Stimulated activated CD4-positive, alpha-beta T cell treated with anti-CD3 and anti-CD28 coated beads, Interleukin-4, amount 100 ng/mL, for 24 hours (primary cell): ENCODE results near the gene OGA.
"Not testable (repeated sequence)": the region's sequence is repeated elsewhere in the genome, so short reads cannot be mapped to it uniquely, and the experiment has no call there.

ENCODE experiments used
- DNase-seq: peaks from one replicate; pipeline ENCODE4 v3.0.0-alpha.2; 2020

Gene OGA

DNA sequence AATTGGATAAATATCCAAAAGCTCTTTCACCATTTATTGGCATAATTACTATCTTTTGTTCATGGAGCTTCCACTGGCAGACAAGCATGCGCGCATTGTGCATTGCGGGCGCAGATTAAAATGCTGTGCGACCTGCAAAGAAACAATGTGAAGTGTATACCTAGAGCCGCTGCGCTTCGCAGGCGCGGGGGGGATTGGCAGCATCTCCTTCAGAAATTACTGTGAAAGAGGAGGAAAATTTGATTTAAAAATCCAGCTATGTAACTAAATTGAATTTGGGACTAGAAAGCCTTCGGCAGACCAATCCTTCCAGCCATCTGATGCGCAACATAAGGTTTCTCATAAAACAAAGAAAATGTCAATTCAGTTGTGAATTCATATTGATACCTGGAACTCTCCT is 24.7 kb downstream of the OGA start:
- no peak for DNase-seq

DNA sequence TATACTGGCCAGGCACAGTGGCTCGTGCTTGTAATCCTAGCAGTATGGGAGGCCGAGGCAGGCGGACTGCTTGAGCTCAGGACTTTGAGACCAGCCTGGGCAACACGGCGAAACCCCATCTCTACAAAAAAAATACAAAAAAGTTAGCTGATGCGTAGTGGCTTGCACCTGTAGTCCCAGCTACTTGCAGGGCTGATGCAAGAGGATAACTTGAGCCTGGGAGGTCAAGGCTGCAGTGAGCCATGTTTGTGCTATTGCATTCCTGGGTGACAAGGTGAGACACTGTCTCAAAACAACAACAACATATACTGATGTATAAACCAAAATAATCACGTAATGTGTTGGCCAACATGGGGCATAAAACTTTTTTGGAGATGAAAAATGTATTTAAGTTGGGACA is 28.6 kb downstream of the OGA start:
- no peak for DNase-seq

DNA sequence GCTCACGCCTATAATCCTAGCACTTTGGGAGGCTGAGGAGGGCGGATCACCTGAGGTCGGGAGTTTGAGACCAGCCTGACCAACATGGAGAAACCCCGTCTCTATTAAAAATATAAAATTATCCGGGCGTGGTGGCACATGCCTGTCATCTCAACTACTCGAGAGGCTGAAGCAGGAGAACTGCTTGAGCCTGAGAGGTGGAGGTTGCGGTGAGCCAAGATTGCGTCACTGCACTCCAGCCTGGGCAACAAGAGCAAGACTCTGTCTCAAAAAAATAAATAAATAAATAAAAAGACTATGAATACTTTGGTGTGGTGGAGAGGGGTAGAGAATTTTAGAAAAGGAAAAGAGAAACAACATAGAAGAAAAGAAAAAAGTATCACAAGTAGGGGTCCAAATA is 29.0 kb downstream of the OGA start:
- not testable (repeated sequence) for DNase-seq

DNA sequence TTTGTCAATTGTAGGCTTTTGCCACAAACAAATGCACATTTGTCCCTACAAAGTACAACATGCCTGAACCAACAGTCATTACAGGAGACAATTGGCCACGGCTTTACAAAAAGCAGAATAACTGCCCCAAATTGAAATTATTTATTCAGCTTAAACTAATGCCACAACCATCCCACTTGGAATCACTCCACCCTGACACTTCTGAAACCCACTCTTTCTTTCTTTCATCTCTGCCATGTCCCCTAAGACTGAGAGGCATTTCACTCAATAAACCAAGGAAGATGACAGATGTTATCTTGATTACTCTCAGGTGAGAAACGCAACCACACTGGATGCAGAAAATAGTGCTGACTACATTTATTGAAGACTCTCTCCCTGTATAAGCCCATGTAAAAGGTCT is 32.4 kb downstream of the OGA start:
- no peak for DNase-seq

DNA sequence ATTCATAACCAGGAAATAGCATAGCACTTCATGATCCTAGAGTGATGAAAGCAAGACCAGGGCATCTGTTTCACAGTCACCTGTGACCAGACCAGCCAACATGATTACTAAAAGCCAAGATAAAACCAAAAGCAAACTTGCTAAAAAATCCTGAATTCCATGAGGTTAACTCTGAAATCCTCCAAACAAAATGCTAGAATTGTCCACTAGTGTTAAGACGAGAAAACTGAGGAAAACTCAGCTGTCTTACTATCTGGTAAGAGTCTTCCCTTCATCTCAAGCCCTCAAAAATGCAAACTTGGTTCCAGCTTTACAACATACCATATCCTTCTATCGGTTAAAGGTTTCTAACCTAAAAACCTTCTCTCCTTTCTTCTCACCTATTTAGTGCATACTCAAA is 33.7 kb downstream of the OGA start:
- no peak for DNase-seq

DNA sequence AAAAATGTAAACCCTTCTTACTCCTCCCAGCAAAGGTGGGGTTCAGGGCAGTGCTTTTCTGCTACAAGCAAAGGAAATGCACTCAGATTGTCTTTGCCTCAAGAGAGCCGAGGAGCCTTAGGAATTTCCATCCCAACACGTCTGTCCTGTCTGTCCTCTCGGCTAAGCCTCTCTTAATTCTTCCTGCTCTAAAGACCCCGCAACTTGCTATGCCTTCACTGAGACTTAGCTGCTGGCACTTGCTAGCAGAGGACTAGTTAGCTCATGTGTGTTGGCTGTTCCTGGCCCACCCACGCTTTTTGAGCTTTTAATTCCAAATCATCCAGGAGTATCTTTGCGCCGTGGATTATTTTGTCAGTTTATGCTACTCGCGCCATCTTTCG is 34.5 kb downstream of the OGA start:
- no peak for DNase-seq

DNA sequence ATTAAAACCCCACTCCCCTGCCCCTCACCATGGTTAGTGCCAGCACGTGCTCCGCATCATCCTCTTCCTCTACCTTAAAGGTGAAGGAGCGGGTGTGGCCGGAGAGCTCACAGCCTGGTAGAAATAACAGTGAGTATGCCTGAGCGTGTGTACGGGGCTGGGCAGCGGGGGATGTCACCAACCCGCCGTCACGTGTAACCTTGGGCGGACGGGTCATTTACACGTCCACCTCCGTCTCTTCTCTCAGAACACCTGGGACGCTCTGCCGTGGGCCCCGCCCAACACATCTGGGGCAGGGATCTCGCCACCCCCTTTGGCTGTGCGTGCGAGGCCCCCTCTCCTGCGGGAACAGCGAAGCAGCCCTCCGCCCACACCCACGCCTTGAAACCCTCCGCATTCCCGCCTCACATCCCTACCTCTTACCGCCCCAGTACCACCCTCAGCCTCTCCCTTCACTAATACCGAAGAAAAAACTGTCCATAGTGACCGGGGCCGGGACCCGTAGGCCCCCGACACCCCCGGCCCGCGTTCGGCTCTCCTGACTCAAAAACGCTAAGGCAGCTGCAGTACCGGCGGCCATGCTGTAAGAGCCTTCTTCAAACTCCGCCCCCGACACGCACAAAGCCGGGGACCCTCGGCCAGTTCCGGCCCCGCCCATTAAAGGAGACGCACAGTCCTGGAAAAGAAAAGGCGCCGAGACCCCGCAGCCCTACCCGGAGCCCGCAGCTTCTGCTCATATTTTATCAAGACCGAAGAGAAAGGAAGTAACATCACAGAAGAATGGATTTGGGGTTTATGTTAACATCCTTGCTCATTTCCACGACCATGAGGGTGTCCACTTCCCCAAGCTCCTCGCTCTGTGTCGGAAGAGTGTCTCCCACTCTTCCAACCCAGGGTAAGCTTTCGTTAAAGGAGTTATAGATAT is 35.2 kb downstream of the OGA start, which contains the start of gene NPM3:
Gene NPM3, minus strand, starts transcription at position 636 of the 925 bp plus-strand sequence. Its CDS starts 56 bp downstream, at position 580.
- peak; percentile 91 for DNase-seq

DNA sequence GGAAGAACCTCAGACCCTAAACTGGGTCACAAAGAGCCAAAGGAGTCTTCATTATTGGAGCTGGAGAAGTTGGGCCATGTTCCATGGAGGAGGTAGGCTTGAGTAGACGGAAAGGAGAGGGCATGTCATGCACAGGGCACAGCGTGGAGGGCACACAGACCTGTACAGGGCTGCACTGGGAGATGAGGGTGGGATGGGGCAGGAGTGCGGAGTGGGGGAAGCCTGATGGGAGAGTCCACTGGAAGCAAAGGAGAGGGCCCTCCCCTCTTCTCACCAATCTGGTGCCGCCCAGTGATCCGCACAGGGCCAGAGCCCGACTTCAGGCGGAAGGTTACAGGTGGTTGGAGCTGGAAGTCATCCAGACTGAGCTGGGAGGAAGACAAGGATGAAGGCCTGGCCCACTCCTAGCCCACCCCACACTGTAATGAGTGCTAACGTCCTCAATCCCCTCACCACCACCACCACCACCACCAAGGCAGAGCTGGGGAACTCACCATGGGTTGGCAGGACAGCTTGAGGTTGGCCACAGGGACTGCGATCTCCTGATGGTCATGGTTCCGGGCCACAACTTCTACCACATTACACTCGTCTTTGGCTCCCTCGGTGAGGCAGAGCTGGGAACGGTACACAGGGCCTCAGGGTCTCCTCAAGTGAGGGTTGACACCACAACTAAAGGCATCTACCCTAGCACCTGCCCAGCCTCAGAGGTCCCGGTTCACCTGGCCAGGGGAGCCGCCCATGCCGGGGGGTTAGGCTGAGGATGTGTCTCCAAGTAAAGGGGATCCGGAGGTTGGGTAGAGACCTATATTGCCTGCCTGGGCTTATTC is 36.0 kb downstream of the OGA start:
- no peak for DNase-seq

DNA sequence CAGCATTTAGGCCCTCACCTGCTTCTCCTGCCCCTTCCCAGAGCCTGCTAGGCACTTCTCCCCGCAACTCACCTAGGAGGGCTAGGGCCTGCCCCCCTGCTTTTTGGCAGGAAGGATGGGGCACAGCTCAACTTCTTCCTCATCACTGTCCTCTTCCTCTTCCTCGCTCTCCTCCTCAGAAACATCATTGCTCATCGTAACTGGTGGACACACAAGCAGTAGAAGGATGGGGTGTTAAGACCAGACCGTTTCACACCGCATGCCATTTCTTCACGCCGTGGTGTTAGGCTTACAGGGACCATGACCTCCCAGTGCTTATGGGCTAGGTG is 36.6 kb downstream of the OGA start:
- no peak for DNase-seq

DNA sequence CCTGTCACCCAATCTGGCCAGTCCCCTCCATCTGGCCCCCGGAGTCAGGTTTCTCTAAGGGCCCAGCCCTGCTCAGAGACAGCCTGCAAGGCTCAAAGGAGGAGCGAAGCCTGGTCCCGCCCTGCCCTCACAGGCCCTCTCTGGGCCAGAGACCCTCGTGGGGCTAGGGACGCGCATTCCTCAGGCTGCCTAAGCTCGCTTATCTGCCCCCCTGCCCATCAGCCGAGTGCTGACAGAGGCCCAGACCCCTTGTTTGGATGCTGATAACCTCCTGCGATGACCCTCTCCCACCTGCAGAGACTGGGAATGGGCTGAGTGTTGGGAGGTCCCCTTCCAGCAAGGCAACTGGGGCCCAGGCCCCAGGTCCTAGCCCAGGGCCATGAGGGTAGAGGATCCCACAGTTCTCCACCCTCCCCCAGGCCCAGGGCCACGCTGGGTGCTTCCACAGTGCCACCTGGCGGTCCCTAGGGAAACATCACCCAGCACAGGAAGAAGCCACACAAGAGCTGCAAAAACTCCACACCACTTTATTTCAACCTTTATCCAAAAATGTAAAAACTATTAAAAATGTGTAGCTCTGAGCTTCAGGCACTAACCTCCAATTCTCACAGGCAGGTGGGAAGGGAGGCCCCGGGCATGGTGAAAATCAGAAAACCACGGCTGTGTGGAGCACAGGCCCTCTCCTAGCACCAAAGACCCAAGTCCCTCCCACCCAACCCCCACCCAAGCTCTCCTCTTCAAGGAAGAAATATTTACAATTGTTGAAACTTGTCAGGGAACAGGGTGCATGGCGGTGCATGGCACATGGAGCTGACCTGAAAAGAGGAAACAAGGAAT is 37.2 kb downstream of the OGA start:
- DNase-seq = peak; percentile 78

DNA sequence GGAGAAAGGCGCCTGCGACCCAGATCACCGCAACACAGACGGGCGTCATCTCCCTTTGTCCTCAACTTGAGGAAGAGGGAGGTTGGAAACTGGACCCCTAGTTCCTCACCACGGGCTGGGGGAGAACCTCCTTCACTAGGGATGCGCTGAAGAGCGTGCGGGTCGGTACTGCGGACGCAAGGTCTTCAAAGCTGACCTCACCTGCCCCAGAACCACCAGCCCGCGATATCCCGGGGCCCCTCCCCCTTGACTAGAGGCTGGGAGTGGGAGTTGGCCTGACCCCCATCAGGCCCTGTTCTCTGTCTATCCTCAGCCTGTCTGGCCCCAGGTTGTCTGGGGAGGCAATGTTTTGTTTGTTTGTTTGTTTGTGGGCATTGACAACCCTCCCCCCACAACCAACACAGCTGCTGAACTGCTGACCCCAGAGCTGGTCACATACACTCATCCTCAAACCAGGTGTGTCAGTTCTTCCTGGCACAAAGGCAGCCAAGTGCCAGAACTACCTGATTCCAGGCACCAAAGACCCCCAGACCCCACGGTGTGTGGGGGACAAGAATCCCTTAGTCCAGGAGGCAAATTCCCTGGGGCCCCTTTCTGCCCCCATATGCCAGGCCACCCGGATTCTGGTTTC is 37.9 kb downstream of the OGA start:
- DNase-seq = no peak

DNA sequence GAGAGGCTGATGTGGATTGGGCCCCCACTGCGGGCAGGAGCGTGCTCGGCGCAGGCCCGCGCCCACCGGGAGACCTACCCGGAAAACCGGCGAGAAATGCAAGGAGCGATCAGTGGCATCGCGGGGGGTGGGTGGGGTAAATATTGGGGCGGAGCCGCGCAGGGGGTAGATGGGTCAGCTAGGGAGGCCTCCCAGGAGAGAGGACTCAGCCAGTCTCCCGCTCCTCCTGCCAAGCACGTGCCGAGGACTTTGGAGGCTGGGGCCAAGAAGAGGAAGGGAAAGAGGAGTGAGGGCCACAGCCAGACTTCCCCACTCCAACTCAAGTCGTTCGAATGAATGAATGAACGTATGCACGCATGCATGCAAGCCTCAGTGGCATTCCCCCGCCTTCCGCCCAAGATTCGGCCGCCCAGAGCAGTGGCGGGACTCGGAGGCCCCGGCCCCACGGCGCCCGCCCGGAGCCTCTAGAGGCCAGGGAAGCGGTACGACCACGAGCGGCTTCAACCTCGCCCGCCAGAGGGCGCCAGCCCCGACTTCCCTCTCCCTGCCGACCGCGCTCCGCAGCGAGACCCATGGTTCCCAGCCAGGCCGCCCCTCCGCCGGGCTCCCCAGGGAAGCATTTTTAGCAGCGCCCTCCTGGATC is 38.6 kb downstream of the OGA start:
- DNase-seq = peak; percentile 86

DNA sequence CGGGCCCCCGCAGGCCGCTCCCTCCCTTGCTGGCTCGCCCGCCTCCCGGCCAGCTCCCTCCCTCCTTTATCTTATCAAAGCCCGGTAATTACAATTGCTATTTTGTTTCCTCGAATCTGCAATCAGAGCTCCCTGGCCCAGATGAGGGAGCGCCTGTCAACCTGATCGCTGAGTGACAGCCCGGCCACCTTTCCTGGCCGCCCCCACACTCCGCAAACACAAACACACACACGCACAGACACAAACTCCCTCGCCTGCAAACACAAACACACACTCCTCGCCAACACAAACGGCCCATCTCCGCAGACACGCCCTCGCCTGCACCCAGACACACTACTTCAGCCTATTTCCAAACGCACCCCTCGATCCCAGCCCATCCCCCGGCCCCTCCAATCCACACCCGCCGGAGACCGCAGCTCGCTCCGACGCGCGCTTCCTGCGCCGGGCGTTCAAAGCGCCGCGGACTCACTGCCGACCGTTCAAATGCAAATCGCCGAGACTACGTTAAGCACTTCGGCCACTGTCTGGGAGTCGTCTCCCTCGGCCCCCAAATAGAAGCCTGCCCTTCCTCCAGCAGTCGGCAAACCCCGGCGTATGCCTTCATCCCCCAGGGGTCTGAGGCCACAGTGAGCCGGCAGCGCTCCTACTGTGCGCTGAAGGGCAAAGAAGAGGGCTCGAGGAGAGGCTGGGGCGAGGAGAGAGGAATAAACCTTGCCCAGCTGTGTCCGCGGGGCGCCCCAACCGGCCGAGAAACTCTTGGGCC is 39.3 kb downstream of the OGA start:
- DNase-seq = no peak

DNA sequence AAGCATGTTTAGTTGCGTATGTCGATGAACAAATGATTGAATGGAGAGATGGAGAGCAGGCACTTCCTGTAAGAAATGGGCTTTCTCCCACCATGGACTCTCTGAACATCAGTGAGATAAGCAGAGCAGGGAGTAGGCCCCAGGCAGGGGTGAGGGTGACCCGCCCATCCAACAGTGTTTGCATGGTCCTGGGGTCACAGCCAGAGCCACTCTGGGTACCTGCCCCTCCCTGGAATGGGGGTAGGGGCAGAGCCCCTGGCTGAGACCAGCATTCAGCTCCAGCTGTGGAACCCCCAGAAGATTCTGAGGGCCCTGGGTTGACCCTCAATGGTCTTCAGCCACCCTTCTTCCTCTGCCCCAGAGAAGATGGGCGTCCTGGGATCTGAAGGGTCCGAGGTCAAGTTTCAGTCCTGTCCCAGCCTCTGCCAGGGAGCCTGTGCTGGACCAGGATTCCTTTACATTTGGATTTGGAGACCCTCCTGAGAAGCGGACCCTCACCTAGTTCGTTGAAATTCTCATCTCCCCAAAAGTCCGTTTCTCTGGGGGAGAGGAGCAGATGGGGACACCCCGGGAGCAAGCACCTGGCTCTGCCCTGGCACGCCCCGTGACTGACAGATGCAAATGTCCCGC is 40.0 kb downstream of the OGA start:
- no peak for DNase-seq

DNA sequence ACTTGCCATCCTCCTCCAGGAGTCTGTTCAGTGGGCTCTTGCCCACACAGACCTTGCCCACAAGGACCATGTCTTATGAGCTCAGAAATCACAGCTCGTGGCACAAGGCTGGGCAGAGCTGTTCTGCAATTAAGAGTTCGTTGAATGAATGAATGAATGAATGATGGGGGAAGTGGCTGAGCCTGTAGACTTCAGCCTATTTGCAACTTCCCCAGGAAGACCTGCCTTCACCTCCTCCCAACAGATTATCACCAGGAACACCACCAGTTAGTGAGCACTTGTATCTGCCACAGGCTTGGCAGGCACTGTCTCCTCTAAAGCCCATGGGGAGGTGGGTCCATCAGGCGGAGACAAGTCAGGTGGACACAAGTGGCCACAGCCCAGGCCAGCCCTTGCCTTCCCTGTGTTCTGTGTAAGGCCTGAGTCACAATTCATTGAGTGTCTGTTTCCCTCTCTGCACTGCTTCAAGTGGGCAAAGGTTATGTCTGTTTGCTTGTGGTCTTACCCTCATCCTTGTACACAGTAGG is 40.6 kb downstream of the OGA start:
- no peak for DNase-seq

DNA sequence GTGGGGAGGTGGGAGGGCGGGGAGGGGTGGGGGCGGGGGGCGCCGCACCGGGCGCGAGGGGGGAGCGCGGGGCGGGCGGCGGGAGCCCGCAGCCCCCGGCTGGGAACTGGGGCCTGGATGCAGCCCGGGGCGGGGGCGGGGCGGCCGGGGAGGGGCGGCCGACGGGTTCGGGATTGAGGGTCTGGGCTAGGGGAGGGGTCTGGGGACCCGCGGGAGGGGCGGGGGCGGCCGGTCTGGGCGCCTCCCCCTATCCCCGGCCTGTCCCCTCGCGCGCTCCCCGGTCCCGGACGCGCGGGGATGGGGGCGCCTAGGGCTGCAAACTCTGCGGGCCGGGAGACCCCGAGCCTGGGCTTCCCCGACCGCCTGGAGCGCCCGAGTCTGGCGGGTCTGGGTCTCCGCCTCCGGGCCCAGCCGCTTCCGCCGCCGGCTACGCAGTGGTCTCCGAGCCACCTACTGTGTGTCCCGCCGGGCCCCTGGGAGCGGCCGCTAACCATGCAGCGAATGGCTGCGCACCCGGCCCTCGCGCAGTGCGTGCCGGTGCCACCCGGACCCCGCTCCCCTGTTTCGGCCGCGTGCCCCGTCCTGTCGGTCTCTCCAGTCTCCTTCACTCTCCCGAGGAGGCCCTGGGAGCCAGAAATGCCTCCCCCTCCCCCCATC is 42.0 kb downstream of the OGA start:
- no peak for DNase-seq

DNA sequence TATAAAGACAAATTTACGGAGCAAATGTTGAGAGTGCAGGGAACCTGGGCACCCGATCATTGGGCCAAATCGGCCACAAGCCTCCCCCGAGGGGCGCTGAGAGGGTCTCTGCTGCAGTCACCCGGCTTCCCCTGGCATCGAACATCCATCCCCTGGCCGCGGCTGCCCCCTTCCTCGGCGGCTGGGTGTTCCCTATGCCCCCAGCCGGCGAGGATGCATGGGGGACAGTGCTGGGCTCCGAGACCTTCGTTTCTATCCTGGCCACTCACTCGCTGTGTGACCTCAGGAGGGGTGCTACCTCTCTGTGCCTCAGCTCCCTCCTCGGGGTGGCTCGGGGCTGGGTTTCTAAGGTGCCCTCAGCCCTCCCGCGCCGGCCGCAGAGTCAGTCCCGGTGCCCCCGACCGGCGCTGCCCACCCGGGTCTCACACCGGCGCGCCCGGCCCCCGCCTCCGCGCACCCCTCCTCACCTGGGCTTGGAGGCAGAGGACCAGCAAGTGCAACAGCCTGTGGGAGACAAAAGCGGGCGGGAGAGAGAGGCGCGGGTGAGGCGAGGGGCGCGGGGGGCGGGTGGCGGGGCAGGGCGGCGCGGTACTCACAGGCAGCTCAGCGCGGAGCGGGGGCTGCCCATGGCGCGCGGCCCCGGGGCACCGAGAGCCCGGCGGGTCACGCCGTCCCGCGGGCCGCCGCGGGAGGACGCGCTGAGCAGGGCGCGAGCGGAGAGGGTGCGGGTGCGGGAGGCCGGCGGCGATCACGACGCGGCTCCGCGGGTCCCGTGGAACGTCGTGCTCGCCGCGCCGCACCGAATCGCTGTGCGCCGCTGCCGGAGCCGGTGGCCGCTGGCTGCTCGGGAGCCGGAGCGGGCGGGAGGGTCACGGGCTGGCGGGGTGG is 42.7 kb downstream of the OGA start, which contains the start of gene FGF8:
Gene FGF8, minus strand, starts transcription at position 842 of the 888 bp plus-strand sequence. Its CDS starts 214 bp downstream, at position 628.
- no peak for DNase-seq

DNA sequence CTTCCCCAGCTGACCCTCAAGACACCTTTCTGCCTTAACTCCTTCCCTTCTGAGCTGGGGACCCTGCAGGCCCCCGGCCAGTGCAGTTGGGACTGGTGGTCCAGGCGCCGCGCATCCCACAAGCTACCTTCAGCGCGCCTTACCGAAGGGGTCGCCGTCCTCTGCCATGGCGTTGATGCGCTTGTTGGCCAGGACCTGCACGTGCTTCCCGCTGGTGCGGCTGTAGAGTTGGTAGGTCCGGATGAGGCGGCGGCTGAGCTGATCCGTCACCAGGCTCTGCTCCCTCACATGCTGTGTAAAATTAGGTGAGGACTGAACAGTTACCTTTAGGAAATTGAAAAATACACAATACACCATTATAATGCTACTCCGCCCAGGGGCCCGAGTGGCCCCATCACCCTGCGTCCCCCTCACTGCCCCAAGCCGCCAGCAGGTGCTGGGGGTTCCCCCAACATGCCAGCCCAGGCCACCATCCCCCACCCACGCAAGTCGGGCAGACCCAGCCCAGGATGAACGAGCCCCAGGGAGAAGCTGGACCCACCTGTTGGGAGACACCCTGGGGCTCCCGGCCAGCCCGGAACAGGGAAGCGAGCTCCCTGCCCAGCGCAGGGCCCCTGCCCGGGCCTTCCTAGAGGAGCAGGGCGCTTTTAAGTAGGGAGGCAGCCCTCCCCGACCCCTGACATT is 43.5 kb downstream of the OGA start:
- no peak for DNase-seq
